Lower lobe of right lung (tissue), 2 donors: ENCODE data around the gene NBEAL2. TPM values are rescaled to one million over a fixed set of nuclear protein-coding genes. Genes with fewer than 3 reads are reported as not detected.
A peak's percentile ranks its signal among the peaks of the same experiment; 100 is the strongest.
"Not testable (repeated sequence)": the region's sequence is repeated elsewhere in the genome, so short reads cannot be mapped to it uniquely, and the experiment has no call there.

ENCODE experiments used
- ATAC-seq, 2 donors: fragments of 200-7000 bp; cut with Tn5 transposase; one replicate each; pipeline ENCODE4 v1.9.1; 2020 to 2022; ENCODE audit warnings: mild to moderate bottlenecking in 2 of 2, moderate library complexity in 2 of 2
- DNase-seq: peaks from one replicate; pipeline ENCODE4 v3.0.0-alpha.2; 2020
- H3K27ac ChIP-seq: fragments of 200-600 bp; one replicate; pipeline ENCODE4 v1.8.0; 2022
- H3K27me3 ChIP-seq: fragments of 200-600 bp; one replicate; pipeline ENCODE4 v1.8.0; 2022; ENCODE audit warnings: low read depth
- H3K36me3 ChIP-seq: fragments of 200-600 bp; one replicate; pipeline ENCODE4 v1.8.0; 2022; ENCODE audit warnings: mild to moderate bottlenecking
- H3K4me1 ChIP-seq: fragments of 200-600 bp; one replicate; pipeline ENCODE4 v1.8.0; 2022
- H3K4me3 ChIP-seq: fragments of 200-600 bp; one replicate; pipeline ENCODE4 v1.8.0; 2022; ENCODE audit warnings: mild to moderate bottlenecking
- H3K9me3 ChIP-seq: fragments of 200-600 bp; one replicate; pipeline ENCODE4 v1.8.0; 2022
- CTCF ChIP-seq: fragments of 200-600 bp; IDR thresholded peaks from one replicate; pipeline ENCODE4 v1.8.0; 2022; ENCODE audit warnings: antibody characterized with exemption, mild to moderate bottlenecking
- intact Hi-C: fragments of 100-400 bp; cut with DNase I; formaldehyde crosslinking; loops from one replicate; pipeline ENCODE4 v1.11.0; 2022
- total RNA-seq: library from RNA; stranded (reverse); fragmentation: NEBNext Ultra II Directional; extraction: Animal tissue kit (Norgen Biotek cat#: 25700); gene quantifications from one replicate; pipeline ENCODE4 v1.2.1, GENCODE V29; 2021
- donor health status: DM: no; HTN: yes; CAD: no; lungs with severe emphysema.

NBEAL2 gene
- total RNA-seq, 1 donor from 2014 or later = 97.0 TPM

DNA sequence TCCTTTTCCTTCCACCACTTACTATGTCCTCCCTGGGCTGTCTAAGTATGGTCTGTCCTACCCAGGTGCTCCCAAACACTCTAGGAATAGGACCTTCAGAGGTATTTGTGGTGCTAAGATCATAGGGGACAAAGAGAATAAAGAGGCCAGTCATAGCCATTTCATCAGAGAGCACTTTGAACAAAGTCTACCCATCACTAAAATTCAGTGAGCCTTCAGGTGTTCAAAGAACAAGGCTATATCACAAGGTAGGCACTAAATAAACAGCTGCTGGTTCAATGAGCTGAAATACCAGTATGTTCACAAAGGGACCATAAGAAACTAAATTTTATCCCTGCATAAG, 38.8 kb downstream of the NBEAL2 start:
- intact Hi-C loops = no loop called here
- TF ChIP-seq CTCF = no peak
- Histone ChIP-seq H3K27me3 (no peaks in the 10 kb centered on the region), H3K4me3 (no peak overlapping the region), H3K9me3 (no peaks in the 10 kb centered on the region), H3K4me1 (peaks cover 44% of the 10 kb centered on the region), H3K27ac (peak overlapping the region; percentile 32), H3K36me3 (peaks cover 60% of the 10 kb centered on the region)
- ATAC-seq = no peak
- no peak for DNase-seq

GRCh38 chr3:47019201-47019600, 39.7 kb downstream of the NBEAL2 start:
- Histone ChIP-seq H3K4me3 (no peak overlapping the region), H3K36me3 (peaks cover 54% of the 10 kb centered on the region), H3K27me3 (no peaks in the 10 kb centered on the region), H3K4me1 (peaks cover 44% of the 10 kb centered on the region), H3K9me3 (no peaks in the 10 kb centered on the region), H3K27ac (peak overlapping the region; percentile 32)
- DNase-seq = no peak
- intact Hi-C loops = no loop called here
- TF ChIP-seq CTCF = no peak
- ATAC-seq = peak; percentile 71 to 85

- H3K9me3 ChIP-seq = no peaks in the 10 kb centered on the region
- intact Hi-C loops = no loop called here
- H3K4me1 ChIP-seq = peaks cover 49% of the 10 kb centered on the region
- H3K4me3 ChIP-seq = no peak overlapping the region
- no peaks in the 10 kb centered on the region for H3K27me3 ChIP-seq
- H3K27ac ChIP-seq = no peak overlapping the region
- DNase-seq (no peak), ATAC-seq (no peak)
- peaks cover 49% of the 10 kb centered on the region for H3K36me3 ChIP-seq
- TF ChIP-seq CTCF = no peak
Observed at GRCh38 chr3:47020311-47020710, 40.8 kb downstream of the NBEAL2 start.

DNA sequence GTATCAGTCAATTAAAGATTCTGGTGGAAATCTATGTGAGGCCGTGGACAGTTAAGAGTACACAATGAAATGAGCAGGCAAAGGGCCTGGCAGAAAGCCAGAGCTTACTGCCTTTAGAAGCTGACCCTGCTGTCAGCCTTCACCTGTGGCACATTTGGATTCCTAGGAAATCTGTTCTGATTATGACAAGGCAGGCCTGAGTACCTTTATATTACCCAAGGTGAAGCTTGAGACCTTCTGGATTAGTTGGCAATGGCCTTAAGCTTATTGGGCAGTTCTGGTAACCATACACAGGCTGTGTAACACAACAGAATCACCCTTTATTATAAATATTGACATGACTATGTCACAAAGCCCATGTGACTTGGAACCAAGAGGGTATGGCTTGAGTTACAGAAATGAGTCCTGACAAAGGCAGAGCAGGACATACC, 43.2 kb downstream of the NBEAL2 start:
- peak; percentile 11 to 12 for ATAC-seq
- Histone ChIP-seq H3K27ac (no peak overlapping the region), H3K27me3 (no peaks in the 10 kb centered on the region), H3K9me3 (no peaks in the 10 kb centered on the region), H3K36me3 (peaks cover 30% of the 10 kb centered on the region), H3K4me3 (no peak overlapping the region), H3K4me1 (peaks cover 35% of the 10 kb centered on the region)
- no peak for TF ChIP-seq CTCF
- DNase-seq = no peak
- intact Hi-C loops = no loop called here

DNA sequence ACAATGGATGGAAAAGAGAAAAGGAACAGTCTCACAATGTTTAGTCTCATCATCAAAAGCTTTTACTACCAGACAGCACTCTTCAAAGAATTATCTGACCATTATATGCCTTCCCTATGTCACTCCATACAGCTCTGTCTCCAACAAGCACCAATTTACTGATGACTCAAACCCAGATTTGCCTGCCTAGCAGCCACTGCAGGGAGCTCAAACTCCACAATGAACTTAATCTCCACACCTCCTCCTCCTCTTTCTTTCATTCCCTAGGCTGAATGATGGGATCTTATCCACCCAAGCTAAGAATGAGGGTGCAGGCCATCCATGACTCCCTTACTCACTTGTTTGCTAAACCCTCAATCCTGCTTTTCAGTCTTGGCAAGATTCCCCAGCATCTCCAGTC, 45.5 kb downstream of the NBEAL2 start:
- ATAC-seq = peak in 1 of 2 donors; percentile 21
- Histone ChIP-seq H3K9me3 (no peaks in the 10 kb centered on the region), H3K27me3 (no peaks in the 10 kb centered on the region), H3K27ac (no peak overlapping the region), H3K4me3 (no peak overlapping the region), H3K4me1 (peaks cover 20% of the 10 kb centered on the region), H3K36me3 (peaks cover 28% of the 10 kb centered on the region)
- DNase-seq = no peak
- no peak for TF ChIP-seq CTCF
- intact Hi-C loops = no loop called here

- H3K9me3 ChIP-seq, intact Hi-C loops, DNase-seq, H3K27me3 ChIP-seq, ATAC-seq, H3K27ac ChIP-seq, H3K4me3 ChIP-seq: not testable (repeated sequence)
- peaks cover 17% of the 10 kb centered on the region for H3K4me1 ChIP-seq
- peaks cover 31% of the 10 kb centered on the region for H3K36me3 ChIP-seq
Observed at GRCh38 chr3:47026432-47026831, 47.0 kb downstream of the NBEAL2 start.
